Kasumi-1 (cell line): ENCODE results near the gene TDRD9.

Experiments used
- DNase-seq, 2 experiments: peaks; one replicate each; lab custom pipeline; 2025; lab: John Stamatoyannopoulos, UW

Gene TDRD9

DNA sequence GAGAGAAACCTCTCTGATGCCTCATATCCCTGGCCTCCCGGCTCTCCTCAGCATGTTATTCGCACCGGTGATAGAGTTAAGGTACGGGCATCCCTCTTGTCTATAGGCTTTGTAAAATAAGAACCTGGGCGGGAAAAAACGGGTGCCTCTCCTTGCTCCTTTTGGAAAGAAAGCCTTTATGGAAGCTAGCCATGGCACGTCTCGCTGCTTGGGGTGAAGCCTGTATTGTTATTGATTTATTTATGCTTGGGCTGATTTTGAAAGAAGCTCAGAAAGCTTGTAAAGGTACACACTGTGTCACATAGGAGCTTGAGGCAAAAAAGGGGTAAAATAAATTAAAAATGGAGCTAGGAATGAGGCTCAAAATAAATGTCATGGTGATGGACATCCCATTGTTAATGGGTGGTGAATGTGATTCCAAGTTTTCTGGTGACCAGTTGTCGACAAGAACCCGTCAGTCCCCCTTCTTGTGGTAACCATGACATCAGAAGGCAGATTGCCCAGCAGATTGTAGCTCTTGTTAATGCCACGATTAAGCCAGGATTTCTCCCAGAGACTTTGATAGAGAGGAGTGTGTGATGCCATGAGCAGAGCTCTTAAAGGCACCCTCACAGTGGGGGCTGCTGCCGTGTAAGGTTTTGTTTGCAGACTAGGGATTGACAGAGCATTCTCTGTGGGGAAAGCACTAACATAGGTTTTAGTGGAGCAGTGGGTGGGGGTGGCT lies 106.9 kb downstream of the TDRD9 start:
- no peak for DNase-seq

DNA sequence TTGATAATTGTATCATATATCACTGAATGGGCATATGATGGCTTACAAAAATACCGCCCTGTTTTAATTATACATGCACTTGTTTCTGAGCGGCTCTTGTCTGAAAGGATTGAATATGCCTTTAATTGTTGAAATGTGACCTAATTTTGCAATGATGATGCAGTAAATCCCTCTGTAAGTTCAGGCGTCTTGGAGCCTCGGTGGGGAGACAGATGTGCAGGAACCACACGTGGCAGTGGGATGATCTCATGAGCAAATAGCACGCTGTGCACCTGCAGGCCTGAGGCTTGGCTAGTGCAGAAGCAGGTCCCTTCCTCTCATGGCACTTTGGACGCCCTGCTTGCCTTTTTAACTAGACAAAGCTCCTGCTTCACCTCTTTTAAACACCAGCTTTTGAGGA lies 108.0 kb downstream of the TDRD9 start:
- DNase-seq = no peak

DNA sequence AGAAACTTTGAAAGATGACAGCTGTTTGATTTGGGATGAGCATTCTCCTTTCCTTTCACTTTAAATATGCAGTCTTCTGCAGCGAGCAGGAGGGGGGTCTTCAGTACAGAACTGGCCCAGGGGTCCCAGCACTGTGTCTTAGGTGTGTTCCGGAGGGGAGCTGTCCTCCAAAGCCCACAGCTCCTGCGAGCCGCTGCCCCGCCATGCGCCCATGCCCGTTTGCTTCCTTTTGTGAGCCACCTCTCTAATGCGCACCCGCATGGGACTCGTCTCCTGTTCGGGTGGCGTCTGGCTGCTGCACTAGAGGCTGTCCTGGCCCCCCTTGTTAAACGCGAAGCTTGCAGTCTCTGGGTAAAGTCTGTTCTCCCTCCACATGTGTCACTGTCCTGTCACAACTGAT lies 108.8 kb downstream of the TDRD9 start:
- DNase-seq = no peak

DNA sequence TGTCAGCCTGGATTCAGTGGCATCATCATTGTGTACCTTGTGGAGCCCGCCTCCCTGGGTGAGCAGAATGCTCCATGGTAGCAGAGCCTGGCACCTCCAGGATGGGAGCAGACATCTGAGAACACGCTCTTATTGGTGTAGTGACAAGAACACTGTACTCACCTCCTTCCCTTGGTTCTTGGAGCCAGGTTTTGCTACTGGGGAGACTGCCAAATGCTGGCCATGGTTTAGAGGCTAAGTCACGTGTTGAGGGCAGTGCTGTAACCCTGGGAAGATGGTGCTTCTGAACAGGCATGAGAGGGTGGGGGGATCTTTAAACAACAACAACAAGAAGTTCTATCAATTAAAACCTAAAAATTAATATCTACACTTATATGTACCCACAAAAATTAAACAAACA lies 109.6 kb downstream of the TDRD9 start:
- DNase-seq = no peak

DNA sequence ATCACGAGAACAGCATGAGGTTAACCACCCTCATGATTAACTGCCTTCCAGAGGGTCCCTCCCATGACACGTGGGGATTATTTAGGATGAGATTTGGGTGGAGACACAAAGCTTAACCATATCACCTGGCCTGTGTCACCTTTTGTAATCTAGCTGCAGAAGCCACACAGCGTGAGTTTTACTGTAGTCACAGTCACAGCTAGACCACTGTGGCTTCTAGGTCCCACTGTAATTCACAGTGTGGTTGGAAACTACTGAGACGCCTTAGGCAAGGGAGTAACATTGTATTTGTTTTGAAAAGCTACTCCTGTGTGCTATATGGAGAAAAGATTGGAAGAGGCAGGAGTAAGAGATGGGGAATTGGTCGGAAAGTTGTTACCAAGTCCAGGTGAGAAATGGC lies 111.0 kb downstream of the TDRD9 start:
- DNase-seq = no peak

DNA sequence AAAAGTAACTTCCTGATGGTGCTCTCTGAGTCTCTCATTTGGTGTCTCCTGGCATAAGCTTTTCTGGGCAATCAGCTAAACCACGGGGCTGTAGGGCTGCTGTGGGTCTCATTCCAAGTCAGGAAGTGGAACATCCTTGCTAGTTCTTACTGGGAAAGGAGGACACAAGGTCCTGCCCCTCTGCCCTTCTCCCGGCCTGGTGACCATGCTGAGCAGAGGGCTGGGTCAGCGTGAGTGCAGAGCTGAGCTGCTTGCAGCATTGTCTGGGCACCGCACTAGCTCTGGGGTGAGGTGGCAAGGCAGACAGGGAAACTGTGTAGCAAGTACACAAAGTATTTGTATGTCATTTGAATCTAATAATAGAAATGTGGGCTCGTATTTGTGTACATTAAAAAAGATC lies 112.3 kb downstream of the TDRD9 start:
- no peak for DNase-seq

DNA sequence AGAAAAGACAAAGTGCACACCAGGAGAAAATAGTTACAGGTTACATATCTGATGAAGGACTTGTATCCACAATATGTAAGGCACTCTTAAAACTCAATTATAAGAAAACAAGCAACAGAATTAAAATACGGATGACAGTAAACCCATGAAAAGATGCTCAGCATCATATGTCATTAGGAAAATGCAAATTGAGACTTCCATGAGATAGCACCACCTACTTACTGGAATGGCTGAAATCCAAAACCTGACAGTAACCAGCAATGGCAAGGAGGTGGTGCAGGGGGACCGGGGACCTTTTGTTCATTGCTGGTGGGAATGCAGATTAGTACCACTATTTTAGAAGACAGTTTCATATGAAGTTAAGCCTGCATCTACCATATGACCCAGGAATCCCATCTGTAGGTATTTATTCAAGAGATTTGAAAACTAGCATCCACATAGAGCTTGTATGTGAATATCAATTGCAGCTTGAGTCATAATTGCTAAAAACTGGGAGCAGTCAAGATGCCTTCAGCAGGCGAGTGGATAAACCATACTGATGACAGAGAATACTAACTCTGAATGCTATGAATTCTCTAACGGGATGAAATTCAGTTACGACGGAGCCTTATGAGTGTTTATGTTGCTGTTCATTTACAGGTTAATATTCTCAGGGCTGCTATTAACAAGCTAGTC lies 113.3 kb downstream of the TDRD9 start:
- DNase-seq = no peak

DNA sequence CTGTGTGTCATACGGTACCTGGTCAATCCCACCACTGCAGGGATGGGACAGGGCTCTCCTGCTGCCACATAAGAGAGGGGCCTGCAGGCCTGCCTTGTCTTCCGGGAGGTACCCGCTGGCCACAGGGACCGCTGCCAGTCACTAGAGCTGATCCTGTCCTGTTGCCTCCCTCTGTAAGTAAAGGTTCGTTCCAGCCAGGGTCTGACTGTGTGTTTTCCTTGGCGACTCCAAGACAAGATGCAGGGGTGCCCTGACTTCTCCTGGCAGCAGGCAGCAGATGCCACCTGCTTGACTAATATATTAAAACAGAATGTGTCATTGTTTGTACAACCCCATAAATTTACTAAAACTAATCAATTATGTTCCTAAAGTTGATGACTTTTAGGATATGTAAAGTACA lies 115.8 kb downstream of the TDRD9 start:
- DNase-seq = no peak

DNA sequence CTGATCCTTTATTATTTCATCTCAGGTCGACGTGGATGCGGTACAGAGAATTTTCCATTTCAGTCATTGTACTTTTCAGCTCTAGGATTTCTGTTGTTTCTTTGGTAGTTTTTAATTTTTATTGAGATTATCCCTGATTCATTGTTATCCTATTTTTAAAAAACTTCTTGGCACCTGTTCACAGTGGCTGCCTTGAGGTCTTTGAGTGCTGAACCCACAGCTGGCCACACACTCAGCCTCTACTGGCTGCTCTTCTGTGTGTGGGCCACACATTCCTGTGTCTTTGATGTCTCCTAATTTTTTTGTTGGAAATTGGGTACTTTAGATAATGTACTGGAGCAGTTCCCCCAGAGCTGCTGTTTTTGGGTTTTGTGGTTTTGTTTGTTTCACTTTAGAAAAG lies 119.5 kb downstream of the TDRD9 start:
- DNase-seq = no peak

DNA sequence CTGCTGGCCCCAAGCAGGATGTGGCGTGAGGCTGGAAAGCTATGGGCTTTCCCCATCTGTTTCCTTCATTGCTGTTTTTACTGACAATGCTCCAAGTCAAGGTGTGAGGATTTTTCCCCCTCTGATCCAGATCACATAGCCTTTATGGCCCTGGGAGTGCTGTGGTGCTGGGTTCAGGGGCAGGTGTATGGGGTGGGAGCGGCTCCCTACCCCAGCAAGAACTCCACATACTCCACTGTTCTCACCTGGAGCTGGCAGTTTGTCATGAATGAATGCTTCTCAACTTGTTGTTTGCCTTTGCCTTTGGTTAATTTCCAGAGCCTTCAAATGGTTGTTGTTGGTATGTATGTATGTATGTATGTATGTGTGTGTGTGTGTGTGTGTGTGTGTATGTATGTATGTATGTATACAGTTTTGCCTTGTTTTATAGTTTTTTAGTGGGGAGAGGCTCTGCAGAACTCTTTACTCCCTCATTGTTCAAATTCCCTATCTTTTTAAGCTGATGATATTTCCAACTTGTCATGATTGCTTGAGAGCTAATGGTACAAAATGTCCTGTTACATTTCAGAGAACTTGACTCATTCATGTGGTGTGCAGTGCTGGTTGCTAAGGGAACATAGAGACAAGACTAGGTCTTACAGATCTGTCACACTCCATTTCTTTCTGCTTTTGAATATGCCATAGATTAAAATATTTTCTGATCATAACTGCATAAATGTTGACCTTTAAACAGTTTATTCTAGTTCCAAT lies 120.7 kb downstream of the TDRD9 start:
- no peak for DNase-seq

DNA sequence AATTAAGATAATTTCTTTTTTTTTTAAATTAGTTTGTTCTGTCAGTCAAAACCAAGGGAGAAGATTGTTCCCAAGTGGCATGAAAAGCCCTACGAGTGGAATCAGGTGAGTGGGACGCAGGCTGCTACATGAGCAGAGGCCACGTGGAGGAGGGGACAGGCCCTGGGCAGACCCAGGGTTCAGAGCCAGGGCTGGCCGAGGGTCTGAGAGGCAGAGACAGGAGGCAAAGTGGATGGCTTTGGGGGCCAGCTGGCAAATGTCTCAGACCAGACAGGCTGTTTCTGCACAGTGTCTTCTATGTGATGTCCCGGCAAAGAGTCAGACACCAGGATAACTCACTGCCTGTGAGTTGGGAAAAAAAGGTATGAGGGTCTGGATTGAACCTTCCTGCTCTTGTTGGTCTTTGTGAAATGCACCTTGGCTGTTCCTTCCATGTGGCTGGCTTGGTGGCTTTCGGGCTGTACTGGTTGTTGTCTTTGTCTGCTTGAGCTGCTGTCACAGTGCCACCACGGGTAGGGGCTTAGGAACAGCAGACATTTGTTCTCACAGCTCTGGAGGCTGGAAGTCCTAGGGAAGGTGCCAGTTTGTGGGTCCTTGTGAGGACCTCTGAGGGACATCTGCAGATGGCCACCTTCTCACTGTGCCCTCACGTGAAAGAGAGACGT lies 121.5 kb downstream of the TDRD9 start:
- no peak for DNase-seq

DNA sequence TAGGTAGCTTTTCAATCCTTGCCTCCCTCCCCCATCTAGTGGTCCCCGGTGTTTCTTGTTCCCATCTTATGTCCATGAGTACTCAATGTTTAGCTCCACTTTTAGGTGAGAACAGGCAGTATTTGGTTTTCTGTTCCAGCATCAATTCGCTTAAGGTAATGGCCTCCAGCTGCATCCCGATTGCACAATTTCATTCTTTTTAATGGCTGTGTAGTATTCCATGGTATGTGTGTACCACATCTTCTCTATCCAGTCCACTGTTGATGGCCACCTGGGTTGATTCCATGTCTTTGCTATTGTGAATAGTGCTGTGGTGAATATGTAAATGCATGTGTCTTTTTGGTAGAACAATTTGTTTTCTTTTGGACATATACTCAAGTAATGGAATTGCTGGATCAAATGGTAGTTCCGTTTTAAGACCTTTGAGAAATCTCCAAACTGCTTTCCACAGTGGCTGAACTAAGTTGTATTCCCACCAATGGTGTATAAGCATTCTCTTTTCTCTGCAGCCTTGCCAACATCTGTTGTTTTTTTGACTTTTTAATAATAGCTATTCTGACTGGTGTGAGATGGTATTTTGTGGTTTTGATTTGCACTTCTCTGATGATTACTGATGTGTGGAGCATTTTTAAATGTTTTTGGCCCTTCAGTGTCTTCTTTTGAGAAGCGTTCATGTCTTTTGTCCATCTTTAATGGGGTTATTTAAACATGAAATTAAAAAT lies 123.0 kb downstream of the TDRD9 start:
- DNase-seq = no peak

DNA sequence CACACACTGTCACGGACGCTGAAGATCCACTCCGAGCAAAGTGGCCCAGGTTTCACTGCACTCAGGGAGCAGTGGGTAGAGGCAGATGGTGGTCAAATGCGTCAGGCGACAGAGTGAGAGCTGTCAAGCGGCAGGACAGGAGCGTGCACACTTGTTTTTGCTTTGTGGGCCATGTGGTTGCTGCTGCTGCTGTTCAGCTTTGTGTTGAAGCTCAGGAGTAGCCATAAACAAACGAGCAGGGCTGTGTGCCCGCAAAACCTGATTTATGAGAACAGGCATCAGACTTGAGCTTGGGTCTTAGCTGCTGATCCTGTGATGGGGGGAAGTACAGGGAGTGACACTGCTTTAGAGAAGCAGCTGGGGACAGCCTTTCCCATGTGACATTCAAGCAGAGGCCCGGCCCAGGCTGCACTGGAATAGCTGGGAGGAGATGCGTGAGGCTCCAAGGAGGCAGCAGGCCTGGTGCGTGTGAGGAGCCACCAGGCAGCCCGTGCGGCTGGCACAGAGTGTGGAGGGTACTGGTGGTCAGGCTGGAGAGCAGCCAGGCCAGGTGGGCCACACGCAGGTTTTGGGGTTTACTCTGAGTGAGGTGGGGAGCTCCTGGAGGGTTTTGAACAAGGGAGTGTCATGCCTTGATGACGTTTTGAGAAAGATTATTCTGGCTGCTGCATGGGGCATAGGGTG lies 126.1 kb downstream of the TDRD9 start:
- no peak for DNase-seq

DNA sequence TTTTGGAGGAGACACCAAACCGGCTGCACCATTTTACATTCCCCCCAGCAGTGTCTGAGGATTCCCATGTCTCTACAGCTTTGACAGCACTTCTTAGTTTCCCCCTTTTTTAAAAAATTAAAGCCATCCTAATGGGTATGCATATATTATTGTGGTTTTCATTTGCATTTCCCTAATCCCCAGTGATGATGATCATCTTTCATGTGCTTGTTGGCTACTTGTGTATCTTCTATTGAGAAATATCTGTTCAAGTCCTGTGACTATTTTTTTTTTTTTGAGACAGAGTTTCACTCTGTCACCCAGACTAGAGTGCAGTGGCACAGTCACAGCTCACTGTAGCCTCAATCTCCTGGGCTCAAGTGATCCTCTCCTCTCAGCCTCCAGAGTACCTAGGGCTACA lies 134.0 kb downstream of the TDRD9 start:
- no peak for DNase-seq

DNA sequence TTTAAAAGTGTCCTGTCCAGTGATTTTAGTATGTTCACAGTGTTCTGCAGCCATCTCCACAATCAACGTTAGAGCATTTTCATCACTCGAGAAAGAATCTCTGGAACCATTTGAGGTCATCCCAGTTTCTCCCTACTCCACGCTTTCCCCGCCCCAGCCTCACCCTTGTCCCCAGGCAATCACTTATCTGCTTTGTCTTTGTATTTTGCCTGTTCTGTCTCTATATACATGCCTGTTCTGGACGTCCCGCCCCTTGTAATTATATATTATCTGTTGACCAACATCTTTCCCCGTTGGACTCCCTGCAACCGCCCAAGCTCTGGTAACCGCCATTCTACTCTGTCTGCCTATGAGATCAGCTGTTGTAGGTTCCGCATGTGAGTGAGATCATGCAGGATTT lies 135.7 kb downstream of the TDRD9 start:
- DNase-seq = no peak

DNA sequence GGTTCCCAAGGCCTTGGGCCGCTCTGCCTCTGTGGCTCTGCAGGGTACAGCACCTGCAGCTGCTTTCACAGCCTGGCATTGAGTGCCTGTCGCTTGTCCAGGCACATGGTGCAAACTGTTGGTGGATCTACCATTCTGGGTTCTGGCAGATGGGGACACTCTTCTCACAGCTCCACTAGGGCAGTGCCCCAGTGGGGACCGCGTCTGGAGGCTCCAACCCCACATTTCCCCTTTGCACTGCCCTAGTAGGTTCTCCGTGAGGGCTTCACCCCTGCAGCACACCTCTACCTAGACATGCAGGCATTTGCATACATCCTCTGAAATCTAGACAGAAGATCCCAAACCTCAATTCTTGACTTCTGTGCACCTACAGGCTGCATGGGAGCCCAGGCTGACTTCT lies 138.0 kb downstream of the TDRD9 start:
- no peak for DNase-seq

DNA sequence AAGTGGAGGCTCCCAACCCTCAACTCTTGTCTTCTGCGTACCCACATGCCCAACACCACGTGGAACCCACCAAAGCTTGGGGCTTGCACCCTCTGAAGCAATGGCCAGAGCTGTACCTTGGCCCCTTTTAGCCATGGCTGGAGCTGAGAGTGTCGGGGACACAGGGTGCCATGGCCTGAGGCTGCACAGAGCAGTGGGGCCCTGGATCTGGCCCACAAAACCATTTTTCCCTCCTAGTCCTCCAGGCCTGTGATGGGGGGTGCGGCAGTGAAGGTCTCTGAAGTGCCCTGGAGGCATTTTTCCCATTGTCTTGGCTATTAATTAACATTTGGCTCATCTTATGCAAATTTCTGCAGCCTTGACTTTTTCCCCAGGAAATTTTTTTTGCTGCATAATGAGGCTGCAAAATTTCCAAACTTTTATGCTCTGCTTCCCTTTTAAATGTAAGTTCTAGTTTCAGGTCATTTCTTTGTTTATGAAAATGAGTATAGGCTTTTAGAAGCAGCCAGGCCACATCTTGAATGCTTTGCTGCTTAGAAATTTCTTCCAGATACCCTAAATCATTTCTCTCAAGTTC lies 138.6 kb downstream of the TDRD9 start:
- no peak for DNase-seq

DNA sequence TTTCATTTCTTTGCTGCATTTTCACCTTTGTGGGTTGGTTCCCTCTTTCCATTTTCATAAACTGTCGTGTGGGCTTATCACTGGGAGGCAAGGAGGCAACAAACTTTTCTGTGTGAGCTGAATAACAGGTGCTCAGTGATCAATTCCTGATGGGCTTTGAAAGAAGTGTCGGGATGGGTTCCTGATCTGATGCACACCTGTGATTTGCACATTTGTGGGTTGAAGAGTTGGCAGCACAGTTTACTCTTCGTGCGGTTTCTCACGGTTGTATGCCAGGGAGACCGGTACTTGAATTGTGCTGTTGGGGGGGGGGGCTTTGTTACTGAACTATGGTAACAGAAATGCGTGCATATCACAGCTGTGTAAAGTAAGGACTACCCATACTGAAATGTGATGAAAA lies 141.3 kb downstream of the TDRD9 start:
- no peak for DNase-seq

DNA sequence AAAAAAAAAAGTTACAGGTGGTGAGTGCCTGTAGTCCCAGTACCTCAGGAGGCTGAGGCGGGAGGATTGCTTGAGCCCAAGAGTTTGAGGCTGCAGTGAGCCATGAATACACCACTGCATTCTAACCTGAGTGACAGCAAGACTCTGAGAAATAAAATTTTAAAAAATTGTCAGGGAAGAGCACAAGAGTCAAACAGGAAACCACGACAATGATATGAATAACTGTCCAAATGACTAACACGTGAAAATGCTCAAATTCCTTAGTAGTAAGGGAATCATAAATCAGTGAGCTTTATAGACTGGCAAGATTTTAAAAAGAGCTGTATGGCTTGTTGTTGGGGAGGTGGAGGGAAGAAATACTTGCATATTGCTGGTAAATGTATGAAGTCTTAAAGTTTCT lies 144.3 kb downstream of the TDRD9 start:
- DNase-seq = peak in 1 of 2 experiments; percentile 0

DNA sequence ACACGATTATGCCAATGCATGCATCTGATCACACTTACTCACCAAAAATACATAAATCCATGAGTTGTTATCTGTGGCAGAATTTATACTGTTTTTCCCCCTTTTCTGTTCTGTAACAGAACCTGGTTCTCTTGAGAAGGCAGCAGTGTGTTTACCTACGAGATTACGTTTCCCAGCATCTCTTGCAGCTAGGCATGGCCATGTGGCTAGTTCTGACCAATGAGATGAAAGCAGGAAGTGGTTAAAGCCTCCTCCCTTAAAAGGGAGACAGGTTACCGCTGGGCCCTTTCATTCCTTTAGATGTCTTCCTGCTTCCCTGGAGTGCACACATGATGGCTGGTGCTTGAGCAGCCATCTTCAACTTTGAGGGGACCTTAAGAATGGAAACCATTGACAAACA lies 145.5 kb downstream of the TDRD9 start:
- DNase-seq = no peak

DNA sequence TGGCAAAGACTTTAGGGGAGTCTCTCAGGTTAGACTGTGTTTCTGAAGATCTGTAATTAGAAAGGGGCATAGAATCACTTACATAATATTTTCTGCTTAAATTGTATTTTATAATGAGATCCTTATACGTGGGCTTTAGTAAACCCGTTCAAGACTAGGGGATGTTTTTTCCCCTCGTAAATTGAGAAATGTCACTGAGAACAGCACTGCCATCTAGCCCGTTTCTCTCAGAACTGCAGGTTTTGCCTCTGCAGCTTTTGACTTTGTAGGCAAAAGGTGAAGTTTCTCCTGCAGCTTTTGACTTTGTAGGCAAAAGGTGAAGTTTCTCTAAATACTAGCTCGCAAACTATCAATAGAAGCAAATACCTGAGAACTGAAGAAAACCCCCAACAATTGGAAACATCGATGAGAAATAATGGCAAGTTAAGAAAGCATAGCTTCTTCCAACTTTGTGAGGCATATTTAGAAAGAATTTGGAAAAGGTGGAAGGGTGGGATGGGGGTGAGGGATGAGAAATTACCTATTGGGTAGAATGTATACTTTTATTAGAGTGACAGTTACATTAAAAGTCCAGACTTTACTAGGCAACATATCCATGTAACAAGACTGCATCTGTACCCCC lies 147.4 kb downstream of the TDRD9 start:
- peak; percentile 22 to 46 for DNase-seq
